Cardiac muscle cell (in vitro differentiated cells and primary cell): ENCODE results near the gene ZNF474. TPM values are rescaled to one million over a fixed set of nuclear protein-coding genes. Genes with fewer than 3 reads are reported as not detected.

Source experiments
- DNase-seq, 2 donors: peaks; one replicate each; pipeline versions ENCODE4 v3.0.0 to v3.0.0-alpha.2; 2010 to 2017; ENCODE audit warnings: low read depth in 1 of 2, low spot score in 1 of 2
- H3K27ac ChIP-seq: fragments of 200-600 bp; sonication (generic); 2 replicates; pipeline ENCODE4 v1.5.1; 2016
- H3K27me3 ChIP-seq: fragments of 200-600 bp; sonication (generic); 2 replicates; pipeline ENCODE4 v1.6.0; 2016; ENCODE audit warnings: control low read depth
- H3K36me3 ChIP-seq: fragments of 200-600 bp; sonication (generic); 2 replicates; pipeline ENCODE4 v1.5.1; 2016; ENCODE audit warnings: control low read depth
- H3K4me1 ChIP-seq: fragments of 200-600 bp; sonication (generic); 2 replicates; pipeline ENCODE4 v1.8.1; 2017; ENCODE audit warnings: low read depth, mild to moderate bottlenecking, mixed run types
- H3K4me3 ChIP-seq: fragments of 200-600 bp; sonication (generic); 2 replicates; pipeline ENCODE4 v1.5.1; 2016; ENCODE audit warnings: mild to moderate bottlenecking
- H3K9me3 ChIP-seq: fragments of 200-600 bp; sonication (generic); 2 replicates; pipeline ENCODE4 v1.5.1; 2017; ENCODE audit warnings: low read depth, mild to moderate bottlenecking, control low read depth
- CTCF ChIP-seq: IDR thresholded peaks from 2 replicates; pipeline ENCODE4 v1.5.1; 2012; ENCODE audit warnings: low read depth, mild to moderate bottlenecking, low read length
- polyA plus RNA-seq: library from polyadenylated mRNA; unstranded; fragments of >200 nt; fragmentation: Nextera tagmentation; extraction: Ambion mirVana; gene quantifications from 2 replicates; pipeline ENCODE4 v1.2.1, GENCODE V29; 2016
- total RNA-seq: library from RNA; depleted of rRNA; stranded (reverse); fragments of >200 nt; gene quantifications from 2 replicates; pipeline ENCODE4 v1.2.3, GENCODE V29; 2016

ZNF474 gene
- total and polyA plus RNA-seq, 2 experiments from 2014 or later: not detected

GRCh38 chr5:122165559-122166078 lies 36.3 kb downstream of the ZNF474 start:
- no peak for TF ChIP-seq CTCF
- Histone ChIP-seq H3K4me1 (no peaks in the 10 kb centered on the region), H3K4me3 (no peak overlapping the region), H3K27ac (no peak overlapping the region), H3K9me3 (no peaks in the 10 kb centered on the region), H3K27me3 (no peaks in the 10 kb centered on the region), H3K36me3 (no peaks in the 10 kb centered on the region)
- peak in 1 of 2 donors; percentile 78 for DNase-seq

- no peak overlapping the region for H3K27ac ChIP-seq
- H3K4me1 ChIP-seq: no peaks in the 10 kb centered on the region
- no peak overlapping the region for H3K4me3 ChIP-seq
- H3K27me3 ChIP-seq: no peaks in the 10 kb centered on the region
- DNase-seq: no peak
- no peaks in the 10 kb centered on the region for H3K9me3 ChIP-seq
- no peak for TF ChIP-seq CTCF
- H3K36me3 ChIP-seq: no peaks in the 10 kb centered on the region
Observed at GRCh38 chr5:122169350-122170103, 40.2 kb downstream of the ZNF474 start.

GRCh38 chr5:122170620-122171019 lies 41.3 kb downstream of the ZNF474 start:
- no peak overlapping the region for H3K27ac ChIP-seq
- TF ChIP-seq CTCF: no peak
- H3K36me3 ChIP-seq: no peaks in the 10 kb centered on the region
- peak; percentile 15 to 53 for DNase-seq
- H3K4me3 ChIP-seq: no peak overlapping the region
- H3K9me3 ChIP-seq: no peaks in the 10 kb centered on the region
- no peaks in the 10 kb centered on the region for H3K4me1 ChIP-seq
- no peaks in the 10 kb centered on the region for H3K27me3 ChIP-seq

- Histone ChIP-seq H3K4me1 (no peaks in the 10 kb centered on the region), H3K36me3 (no peaks in the 10 kb centered on the region), H3K27ac (no peak overlapping the region), H3K9me3 (no peaks in the 10 kb centered on the region), H3K27me3 (no peaks in the 10 kb centered on the region), H3K4me3 (no peak overlapping the region)
- TF ChIP-seq CTCF: no peak
- DNase-seq: no peak
Observed at GRCh38 chr5:122172207-122172606, 42.9 kb downstream of the ZNF474 start.

GRCh38 chr5:122173474-122174415 lies 44.4 kb downstream of the ZNF474 start:
- Histone ChIP-seq H3K4me3 (no peak overlapping the region), H3K4me1 (no peaks in the 10 kb centered on the region), H3K27me3 (no peaks in the 10 kb centered on the region), H3K27ac (no peak overlapping the region), H3K36me3 (no peaks in the 10 kb centered on the region), H3K9me3 (no peaks in the 10 kb centered on the region)
- DNase-seq: no peak
- no peak for TF ChIP-seq CTCF
